Measurements from ENCODE around the gene ATG5. TPM values are rescaled to one million over a fixed set of nuclear protein-coding genes. Genes with fewer than 3 reads are reported as not detected.
A peak's percentile ranks its signal among the peaks of the same experiment; 100 is the strongest.

The ATG5 gene
- total RNA-seq, 3 donors from 2014 or later (not counting 1 experiment from before 2014, with no cell fraction given): 27.5 to 39.0 (median 35.4) TPM

GRCh38 chr6:106194949-106195921, 130.3 kb downstream of the ATG5 start:
- H3K36me3 ChIP-seq (ENCODE audit: control insufficient read depth, insufficient read depth, low read length): no peaks in the 10 kb centered on the region
- peaks cover 20% of the 10 kb centered on the region for H3K4me1 ChIP-seq (ENCODE audit: control insufficient read depth, insufficient read depth, low read length)
- intact Hi-C loops (cut with micrococcal nuclease): loop anchor here (1.0 to 5.0 kb wide), 6 partner anchors 32 to 548 kb away; no protein-coding TSS in a partner anchor
- H3K27ac ChIP-seq (ENCODE audit: low read length): peak overlapping the region; percentile 94
- TF ChIP-seq, protein P1, sequence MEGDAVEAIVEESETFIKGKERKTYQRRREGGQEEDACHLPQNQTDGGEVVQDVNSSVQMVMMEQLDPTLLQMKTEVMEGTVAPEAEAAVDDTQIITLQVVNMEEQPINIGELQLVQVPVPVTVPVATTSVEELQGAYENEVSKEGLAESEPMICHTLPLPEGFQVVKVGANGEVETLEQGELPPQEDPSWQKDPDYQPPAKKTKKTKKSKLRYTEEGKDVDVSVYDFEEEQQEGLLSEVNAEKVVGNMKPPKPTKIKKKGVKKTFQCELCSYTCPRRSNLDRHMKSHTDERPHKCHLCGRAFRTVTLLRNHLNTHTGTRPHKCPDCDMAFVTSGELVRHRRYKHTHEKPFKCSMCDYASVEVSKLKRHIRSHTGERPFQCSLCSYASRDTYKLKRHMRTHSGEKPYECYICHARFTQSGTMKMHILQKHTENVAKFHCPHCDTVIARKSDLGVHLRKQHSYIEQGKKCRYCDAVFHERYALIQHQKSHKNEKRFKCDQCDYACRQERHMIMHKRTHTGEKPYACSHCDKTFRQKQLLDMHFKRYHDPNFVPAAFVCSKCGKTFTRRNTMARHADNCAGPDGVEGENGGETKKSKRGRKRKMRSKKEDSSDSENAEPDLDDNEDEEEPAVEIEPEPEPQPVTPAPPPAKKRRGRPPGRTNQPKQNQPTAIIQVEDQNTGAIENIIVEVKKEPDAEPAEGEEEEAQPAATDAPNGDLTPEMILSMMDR (IDR thresholded peaks at IDR 0.05): no peak
- peak overlapping the region; percentile 81 for H3K4me3 Mint-ChIP-seq
- H3K27ac Mint-ChIP-seq: peak overlapping the region; percentile 92 to 95
- no peaks in the 10 kb centered on the region for H3K27me3 ChIP-seq (ENCODE audit: control insufficient read depth, insufficient read depth, low read length)
- peaks cover 50 to 53% of the 10 kb centered on the region in 2 donors for H3K4me1 Mint-ChIP-seq
- 38% methylated on average over 2 of the region's 7 CpGs for WGBS (ENCODE audit: insufficient coverage)
- no peaks in the 10 kb centered on the region for H3K27me3 Mint-ChIP-seq (ENCODE audit: low read depth in 2 of 2)
- DNase-seq: peak in 1 of 2 donors; percentile 76
- H3K9me3 Mint-ChIP-seq: peaks cover 0 to 2% of the 10 kb centered on the region in 2 donors
- peak; percentile 72 to 82 (median 73) for ATAC-seq
- H3K4me3 ChIP-seq (ENCODE audit: low read length): peak overlapping the region; percentile 24
- H3K9me3 ChIP-seq (ENCODE audit: control insufficient read depth, insufficient read depth, low read length): no peaks in the 10 kb centered on the region
- no peaks in the 10 kb centered on the region for H3K36me3 Mint-ChIP-seq

DNA sequence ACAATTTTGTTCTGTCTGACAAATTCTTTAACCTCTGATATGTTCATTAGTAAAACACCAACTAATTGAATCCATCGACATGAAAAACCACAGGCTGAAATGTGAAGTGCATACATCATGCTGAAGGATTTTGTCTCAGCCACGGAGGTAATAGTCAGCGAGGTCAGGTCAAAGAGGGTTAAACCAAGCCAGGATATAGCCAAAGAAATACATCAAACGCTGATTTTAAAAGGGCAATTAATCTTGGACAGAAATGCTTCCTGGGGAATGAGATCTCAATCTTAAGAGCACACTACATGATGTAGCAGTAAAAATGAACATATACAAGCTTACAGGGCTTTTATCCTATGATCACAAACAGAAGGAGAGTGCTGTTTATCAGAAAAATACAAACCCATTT, 132.7 kb downstream of the ATG5 start:
- no peaks in the 10 kb centered on the region for H3K9me3 ChIP-seq (ENCODE audit: control insufficient read depth, insufficient read depth, low read length)
- Mint-ChIP-seq H3K27ac (peak overlapping the region; percentile 65 to 73), H3K4me1 (peaks cover 34 to 37% of the 10 kb centered on the region in 2 donors), H3K36me3 (no peaks in the 10 kb centered on the region), H3K9me3 (no peaks in the 10 kb centered on the region), H3K4me3 (no peak overlapping the region), H3K27me3 (ENCODE audit: low read depth in 2 of 2) (no peaks in the 10 kb centered on the region)
- H3K4me1 ChIP-seq (ENCODE audit: control insufficient read depth, insufficient read depth, low read length): peaks cover 20% of the 10 kb centered on the region
- H3K27me3 ChIP-seq (ENCODE audit: control insufficient read depth, insufficient read depth, low read length): no peaks in the 10 kb centered on the region
- TF ChIP-seq, protein P1 (IDR thresholded peaks at IDR 0.05): no peak
- intact Hi-C loops (cut with micrococcal nuclease): no loop called here
- no peaks in the 10 kb centered on the region for H3K36me3 ChIP-seq (ENCODE audit: control insufficient read depth, insufficient read depth, low read length)
- DNase-seq (no peak), ATAC-seq (no peak)
- no peak overlapping the region for H3K27ac ChIP-seq (ENCODE audit: low read length)
- WGBS (ENCODE audit: insufficient coverage): 63% methylated on average over 4 of the region's 4 CpGs
- no peak overlapping the region for H3K4me3 ChIP-seq (ENCODE audit: low read length)

DNA sequence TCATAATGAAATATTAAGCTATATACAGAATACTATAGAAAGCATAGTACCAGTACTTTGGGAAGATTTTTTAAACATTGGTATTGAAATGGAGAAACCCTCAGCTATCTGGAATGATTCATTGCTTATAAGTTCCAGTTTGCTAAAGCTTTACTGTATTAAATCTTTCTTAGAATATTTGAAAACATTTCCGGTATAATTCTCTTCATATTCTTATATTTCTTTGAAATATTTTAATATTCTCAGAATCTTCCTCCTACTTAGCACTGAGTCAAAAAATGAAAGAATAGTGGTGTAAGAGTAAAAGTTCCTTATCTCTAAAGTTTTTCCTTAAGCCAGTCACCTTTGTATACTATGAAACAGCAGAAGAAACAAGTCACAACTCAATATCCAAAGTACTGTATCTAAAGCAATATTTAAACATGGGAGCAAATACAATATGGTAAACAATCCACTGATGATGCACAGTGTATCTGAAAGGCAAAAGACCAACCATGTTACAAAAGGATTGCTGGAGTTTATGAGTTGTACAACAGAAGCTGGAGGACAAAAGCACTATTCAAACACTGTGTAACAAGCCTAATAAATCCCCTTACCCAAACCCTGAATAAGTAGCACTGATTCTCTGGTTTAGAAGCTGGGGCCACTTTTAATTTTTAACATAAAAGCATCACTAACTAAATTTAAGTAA, 137.3 kb downstream of the ATG5 start:
- H3K4me3 Mint-ChIP-seq: no peak overlapping the region

More for the DNA sequence above, 137.3 kb downstream of the ATG5 start:
- H3K4me1 ChIP-seq (ENCODE audit: control insufficient read depth, insufficient read depth, low read length): peaks cover 4% of the 10 kb centered on the region
- ATAC-seq (no peak), DNase-seq (no peak)
- no peaks in the 10 kb centered on the region for H3K36me3 ChIP-seq (ENCODE audit: control insufficient read depth, insufficient read depth, low read length)
- intact Hi-C loops (cut with micrococcal nuclease): no loop called here
- Mint-ChIP-seq H3K36me3 (no peaks in the 10 kb centered on the region), H3K9me3 (no peaks in the 10 kb centered on the region), H3K4me1 (peaks cover 13 to 16% of the 10 kb centered on the region in 2 donors), H3K27me3 (ENCODE audit: low read depth in 2 of 2) (no peaks in the 10 kb centered on the region), H3K27ac (no peak overlapping the region)
- H3K4me3 ChIP-seq (ENCODE audit: low read length): no peak overlapping the region
- H3K9me3 ChIP-seq (ENCODE audit: control insufficient read depth, insufficient read depth, low read length): no peaks in the 10 kb centered on the region
- TF ChIP-seq, protein P1 (IDR thresholded peaks at IDR 0.05): no peak
- no peak overlapping the region for H3K27ac ChIP-seq (ENCODE audit: low read length)
- no CpG with 5 or more reads among the region's 1 CpG for WGBS (ENCODE audit: insufficient coverage)
- no peaks in the 10 kb centered on the region for H3K27me3 ChIP-seq (ENCODE audit: control insufficient read depth, insufficient read depth, low read length)
